OCI-LY1 (cell line): ENCODE measurements around the gene LNPEP.

Experiments
- H2AFZ ChIP-seq: fragments of 200-600 bp; sonication (generic), shearing (Covaris generic); 2 replicates; pipeline ENCODE4 v1.6.0; 2014; ENCODE audit warnings: antibody characterized with exemption, mild to moderate bottlenecking, low read length
- H3F3A ChIP-seq: fragments of 200-600 bp; sonication (generic), shearing (Covaris generic); 2 replicates; pipeline ENCODE4 v1.6.0; 2014; ENCODE audit warnings: mild to moderate bottlenecking, antibody characterized with exemption, low read length, moderate library complexity; ENCODE audit not compliant: insufficient read depth
- H3K27ac ChIP-seq: fragments of 200-600 bp; sonication (generic); 2 replicates; pipeline ENCODE4 v1.5.1; 2014; ENCODE audit warnings: low read length, mixed run types, mild to moderate bottlenecking, low read depth; ENCODE audit not compliant: poor library complexity, severe bottlenecking
- H3K27me3 ChIP-seq: fragments of 200-600 bp; sonication (generic); 2 replicates; pipeline ENCODE4 v1.6.0; 2014; ENCODE audit warnings: antibody characterized with exemption, mild to moderate bottlenecking, low read length, moderate library complexity; ENCODE audit not compliant: insufficient read depth
- H3K36me3 ChIP-seq: fragments of 200-600 bp; sonication (generic); 2 replicates; pipeline ENCODE4 v1.6.1; 2014; ENCODE audit warnings: mild to moderate bottlenecking, antibody characterized with exemption, low read length, moderate library complexity, mixed read lengths; ENCODE audit not compliant: insufficient read depth
- H3K4me1 ChIP-seq: fragments of 200-600 bp; sonication (generic); 2 replicates; pipeline ENCODE4 v1.5.1; 2014; ENCODE audit warnings: mild to moderate bottlenecking, low read length, moderate library complexity; ENCODE audit not compliant: insufficient read depth, severe bottlenecking
- H3K4me2 ChIP-seq: fragments of 200-600 bp; sonication (generic), shearing (Covaris generic); 2 replicates; pipeline ENCODE4 v1.6.1; 2014; ENCODE audit warnings: low read length
- H3K4me3 ChIP-seq: fragments of 200-600 bp; sonication (generic); 2 replicates; pipeline ENCODE4 v1.5.1; 2014; ENCODE audit warnings: low read length, low read depth, mild to moderate bottlenecking, mixed read lengths; ENCODE audit not compliant: poor library complexity, severe bottlenecking
- H3K79me2 ChIP-seq: fragments of 200-600 bp; shearing (Covaris generic); 2 replicates; pipeline ENCODE4 v1.6.1; 2016; ENCODE audit warnings: mixed run types, low read length, mixed read lengths; ENCODE audit not compliant: insufficient read depth
- H3K9ac ChIP-seq: fragments of 200-600 bp; sonication (generic), shearing (Covaris generic); 2 replicates; pipeline ENCODE4 v1.6.1; 2014; ENCODE audit warnings: mild to moderate bottlenecking, low read length, mixed read lengths
- H3K9me2 ChIP-seq: fragments of 200-600 bp; sonication (generic), shearing (Covaris generic); 2 replicates; pipeline ENCODE4 v1.6.1; 2014; ENCODE audit warnings: low read depth, mild to moderate bottlenecking, low read length, mixed read lengths
- H3K9me3 ChIP-seq: fragments of 200-600 bp; shearing (Covaris generic); 2 replicates; pipeline ENCODE4 v1.6.1; 2014; ENCODE audit warnings: low read length, mixed read lengths
- H4K20me1 ChIP-seq: fragments of 200-600 bp; sonication (generic), shearing (Covaris generic); 2 replicates; pipeline ENCODE4 v1.6.0; 2016; ENCODE audit warnings: mild to moderate bottlenecking, low read length; ENCODE audit not compliant: insufficient read depth
- EZH2 ChIP-seq: fragments of 200-600 bp; sonication (generic), shearing (Covaris generic); IDR thresholded peaks from 2 replicates; pipeline ENCODE4 v1.8.0; 2017; ENCODE audit warnings: borderline replicate concordance, mixed run types, mild to moderate bottlenecking, antibody characterized with exemption, low read length, moderate library complexity, mixed read lengths
- TF ChIP-seq, protein P1 (sequence below): fragments of 200-600 bp; sonication (generic), shearing (Covaris generic); IDR thresholded peaks from 2 replicates; pipeline ENCODE4 v1.5.1; 2017; ENCODE audit warnings: mild to moderate bottlenecking, antibody characterized with exemption, low read length, moderate library complexity, mixed read lengths

LNPEP gene

DNA sequence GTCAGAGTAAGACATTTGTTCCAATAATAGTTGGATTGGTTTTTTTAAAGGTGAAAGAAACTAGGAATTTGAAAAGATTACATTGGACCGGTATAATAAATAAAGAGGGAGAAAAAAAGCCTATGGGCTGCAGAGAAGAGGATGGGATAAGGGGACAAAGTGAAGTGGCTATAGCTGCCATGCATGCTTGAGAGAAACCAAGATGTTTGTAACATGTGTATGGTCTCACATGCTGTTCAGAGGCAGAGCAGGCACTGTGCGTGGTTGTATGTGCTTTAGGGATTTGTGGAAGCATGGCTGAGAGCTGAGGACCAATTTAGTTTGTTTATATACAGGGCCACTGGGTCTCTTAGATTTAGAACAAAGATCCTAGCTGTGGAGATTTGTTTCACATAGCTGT, 32.7 kb downstream of the LNPEP start:
- H3F3A ChIP-seq, result peaks cover 3% of the 10 kb centered on the region; the same call in 1 of the 2 replicates
- no peaks in the 10 kb centered on the region for H3K9me2 ChIP-seq
- peaks cover 56% of the 10 kb centered on the region for H3K36me3 ChIP-seq
- no peaks in the 10 kb centered on the region for H4K20me1 ChIP-seq
- no peaks in the 10 kb centered on the region for H3K9me3 ChIP-seq
- no peaks in the 10 kb centered on the region for H3K27me3 ChIP-seq
- H3K27ac ChIP-seq, result no peak overlapping the region
- no peak overlapping the region for H2AFZ ChIP-seq
- H3K9ac ChIP-seq, result no peak overlapping the region
- no peak for TF ChIP-seq EZH2
- TF ChIP-seq, protein P1, sequence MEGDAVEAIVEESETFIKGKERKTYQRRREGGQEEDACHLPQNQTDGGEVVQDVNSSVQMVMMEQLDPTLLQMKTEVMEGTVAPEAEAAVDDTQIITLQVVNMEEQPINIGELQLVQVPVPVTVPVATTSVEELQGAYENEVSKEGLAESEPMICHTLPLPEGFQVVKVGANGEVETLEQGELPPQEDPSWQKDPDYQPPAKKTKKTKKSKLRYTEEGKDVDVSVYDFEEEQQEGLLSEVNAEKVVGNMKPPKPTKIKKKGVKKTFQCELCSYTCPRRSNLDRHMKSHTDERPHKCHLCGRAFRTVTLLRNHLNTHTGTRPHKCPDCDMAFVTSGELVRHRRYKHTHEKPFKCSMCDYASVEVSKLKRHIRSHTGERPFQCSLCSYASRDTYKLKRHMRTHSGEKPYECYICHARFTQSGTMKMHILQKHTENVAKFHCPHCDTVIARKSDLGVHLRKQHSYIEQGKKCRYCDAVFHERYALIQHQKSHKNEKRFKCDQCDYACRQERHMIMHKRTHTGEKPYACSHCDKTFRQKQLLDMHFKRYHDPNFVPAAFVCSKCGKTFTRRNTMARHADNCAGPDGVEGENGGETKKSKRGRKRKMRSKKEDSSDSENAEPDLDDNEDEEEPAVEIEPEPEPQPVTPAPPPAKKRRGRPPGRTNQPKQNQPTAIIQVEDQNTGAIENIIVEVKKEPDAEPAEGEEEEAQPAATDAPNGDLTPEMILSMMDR, result no peak
- H3K4me1 ChIP-seq, result peaks cover 66% of the 10 kb centered on the region
- H3K79me2 ChIP-seq, result peaks cover 100% of the 10 kb centered on the region
- H3K4me3 ChIP-seq, result no peak overlapping the region
- no peak overlapping the region; the same call in 1 of the 2 replicates for H3K4me2 ChIP-seq

DNA sequence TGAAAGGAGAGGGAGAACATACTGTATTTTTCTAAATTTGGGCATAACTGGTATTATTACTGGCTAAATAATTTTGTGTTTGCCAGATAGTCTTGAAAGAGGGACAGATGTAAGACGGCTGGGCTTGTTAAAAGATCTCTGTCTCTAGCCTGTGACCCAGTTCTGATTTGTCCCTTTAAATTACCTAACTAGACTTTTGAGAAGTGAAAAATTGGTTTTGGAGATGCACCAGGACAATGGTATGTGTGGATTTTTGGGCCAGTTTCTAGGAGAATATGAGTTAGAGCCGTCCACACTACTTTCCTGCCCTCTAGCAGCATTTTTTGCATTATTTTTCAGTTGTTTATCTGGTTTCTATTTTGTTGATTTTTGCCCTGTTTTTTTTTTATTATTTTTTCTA, 33.5 kb downstream of the LNPEP start:
- peaks cover 51% of the 10 kb centered on the region for H3K36me3 ChIP-seq
- no peak overlapping the region for H3K9ac ChIP-seq
- H3K27me3 ChIP-seq, result no peaks in the 10 kb centered on the region
- peaks cover 3% of the 10 kb centered on the region; the same call in 1 of the 2 replicates for H3F3A ChIP-seq
- H3K27ac ChIP-seq, result no peak overlapping the region
- no peaks in the 10 kb centered on the region for H3K9me3 ChIP-seq
- no peaks in the 10 kb centered on the region for H3K9me2 ChIP-seq
- no peaks in the 10 kb centered on the region for H4K20me1 ChIP-seq
- no peak overlapping the region for H3K4me3 ChIP-seq
- peaks cover 70% of the 10 kb centered on the region for H3K4me1 ChIP-seq
- no peak for TF ChIP-seq EZH2
- TF ChIP-seq, protein P1, result no peak
- H3K79me2 ChIP-seq, result peaks cover 100% of the 10 kb centered on the region
- no peak overlapping the region for H3K4me2 ChIP-seq
- no peak overlapping the region for H2AFZ ChIP-seq

DNA sequence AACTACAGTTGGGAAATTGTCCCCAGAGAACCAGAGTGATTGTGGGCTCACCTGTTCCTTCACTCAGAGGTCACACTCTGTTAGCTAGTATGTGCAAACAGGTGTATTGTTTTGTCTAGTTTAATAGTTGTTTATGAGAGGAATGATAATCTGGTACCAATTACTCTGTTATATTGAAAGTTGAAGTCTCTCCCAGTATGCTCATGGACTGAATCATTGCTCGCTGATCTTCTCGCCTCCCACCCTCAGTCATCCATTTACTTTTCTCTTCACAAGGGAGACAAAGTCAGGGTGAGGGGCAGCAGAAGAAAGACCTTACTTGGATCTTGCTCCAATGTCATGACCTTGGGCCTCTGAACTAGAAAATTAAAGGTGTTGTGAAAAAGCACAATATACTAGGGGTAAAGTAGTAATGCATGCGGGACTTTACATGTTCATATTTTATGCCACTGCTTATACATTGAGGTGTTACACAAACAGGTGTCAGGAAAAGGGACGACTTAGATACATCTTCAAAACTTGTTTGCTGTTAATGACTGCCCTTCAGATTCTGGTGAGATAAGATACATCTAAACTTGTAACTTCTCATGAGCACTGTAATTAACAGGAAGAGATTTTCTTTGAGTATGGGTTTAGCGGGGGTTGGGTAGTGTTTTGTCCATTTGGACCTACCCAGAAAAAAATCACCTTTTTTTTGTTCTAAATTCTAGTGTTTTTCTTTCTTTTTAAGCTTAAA, 36.9 kb downstream of the LNPEP start:
- Histone ChIP-seq H2AFZ (no peak overlapping the region), H3K9me3 (no peaks in the 10 kb centered on the region), H3K27me3 (no peaks in the 10 kb centered on the region), H3F3A (peaks cover 3% of the 10 kb centered on the region; the same call in 1 of the 2 replicates), H3K27ac (peak overlapping the region; percentile 53), H4K20me1 (peaks cover 3% of the 10 kb centered on the region; the same call in 1 of the 2 replicates), H3K9ac (peak overlapping the region; percentile 4; the same call in 1 of the 2 replicates), H3K4me2 (peak overlapping the region; percentile 12; the same call in 1 of the 2 replicates), H3K4me3 (peak overlapping the region; percentile 3), H3K4me1 (peaks cover 76% of the 10 kb centered on the region), H3K9me2 (no peaks in the 10 kb centered on the region), H3K79me2 (peaks cover 100% of the 10 kb centered on the region), H3K36me3 (peaks cover 21% of the 10 kb centered on the region)
- TF ChIP-seq EZH2, result no peak
- TF ChIP-seq, protein P1, result no peak
